Peyer's patch (tissue), 4 donors: ENCODE measurements around the gene CABP7.

Experiments
- CTCF ChIP-seq, 6 experiments: fragments of 450-650 bp in 4 of 6; fragments of 200-600 bp in 2 of 6; sonication (generic) in 1 of 6; IDR thresholded peaks; one replicate each; pipeline ENCODE4 v1.5.1; 2017 to 2019; ENCODE audit warnings: antibody characterized with exemption in 6 of 6, mild to moderate bottlenecking in 3 of 6, moderate library complexity in 1 of 6
- POLR2A ChIP-seq, 2 donors: fragments of 450-650 bp; IDR thresholded peaks; one replicate each; pipeline ENCODE4 v1.5.1; 2017; ENCODE audit warnings: antibody characterized with exemption in 2 of 2, mild to moderate bottlenecking in 2 of 2, moderate library complexity in 2 of 2

- TF ChIP-seq CTCF (IDR thresholded peaks at IDR 0.05) = no peak
- TF ChIP-seq POLR2A (IDR thresholded peaks at IDR 0.05) = no peak
Measured at GRCh38 chr22:29707471-29707870, 12.3 kb upstream of the CABP7 start.
